Esophagus muscularis mucosa (tissue), 4 donors: ENCODE results near the gene ADAMTS3. TPM values are rescaled to one million over a fixed set of nuclear protein-coding genes. Genes with fewer than 3 reads are reported as not detected.

ENCODE experiments used
- DNase-seq: peaks from one replicate; pipeline ENCODE4 v3.0.0-alpha.2; 2017; ENCODE audit errors: extremely low spot score
- H3K27ac ChIP-seq, 4 donors: fragments of 200-600 bp; sonication (generic); replicated peaks in 1 of 4; 1 replicate in 3 of 4; 2 replicates in 1 of 4; pipeline ENCODE4 v1.5.1; 2016 to 2019; ENCODE audit warnings: mild to moderate bottlenecking in 1 of 4
- H3K27me3 ChIP-seq, 4 donors: fragments of 200-600 bp; sonication (generic); one replicate each; pipeline versions ENCODE4 v1.5.1 to v1.6.0; 2016 to 2019
- H3K36me3 ChIP-seq, 4 donors: fragments of 200-600 bp; sonication (generic); one replicate each; pipeline ENCODE4 v1.5.1; 2016 to 2019
- H3K4me1 ChIP-seq, 4 donors: fragments of 200-600 bp; sonication (generic); one replicate each; pipeline ENCODE4 v1.5.1; 2016 to 2019
- H3K4me3 ChIP-seq, 4 donors: fragments of 200-600 bp; sonication (generic); 1 replicate in 2 of 4; 2 replicates in 2 of 4; pipeline ENCODE4 v1.5.1; 2016 to 2019; ENCODE audit warnings: mild to moderate bottlenecking in 4 of 4, moderate library complexity in 1 of 4
- H3K9me3 ChIP-seq, 4 donors: fragments of 200-600 bp; sonication (generic); 1 replicate in 3 of 4; 2 replicates in 1 of 4; pipeline ENCODE4 v1.5.1; 2016 to 2019
- CTCF ChIP-seq, 3 experiments: fragments of 200-600 bp in 2 of 3; fragments of 450-650 bp in 1 of 3; sonication (generic) in 2 of 3; IDR thresholded peaks; one replicate each; pipeline ENCODE4 v1.5.1; 2017 to 2019; ENCODE audit warnings: antibody characterized with exemption in 3 of 3, mild to moderate bottlenecking in 2 of 3, moderate library complexity in 1 of 3
- EP300 ChIP-seq: sonication (generic); formaldehyde crosslinking; IDR thresholded peaks from one replicate; pipeline ENCODE4 v1.6.1; 2017; ENCODE audit warnings: antibody characterized with exemption
- POLR2A ChIP-seq: fragments of 450-650 bp; IDR thresholded peaks from one replicate; pipeline ENCODE4 v1.6.1; 2017; ENCODE audit warnings: antibody characterized with exemption, moderate library complexity, mild to moderate bottlenecking, low read depth
- POLR2AphosphoS5 ChIP-seq, 2 donors: sonication (generic); formaldehyde crosslinking; IDR thresholded peaks; one replicate each; pipeline ENCODE4 v1.6.1; 2017; ENCODE audit warnings: antibody characterized with exemption in 2 of 2
- WGBS: methylation state at CpG from one replicate; pipeline ENCODE4 v1.1.5; 2018; 5-methylcytosine and 5-hydroxymethylcytosine counted together
- intact Hi-C: fragments of 100-400 bp; cut with DNase I; formaldehyde crosslinking; loops from one replicate; pipeline ENCODE4 v1.15.1; 2023
- total RNA-seq, 4 donors: library from RNA; depleted of rRNA; stranded (reverse); fragments of >200 nt; gene quantifications; one replicate each; pipeline versions ENCODE4 v1.1.0 to v1.2.1, GENCODE V29; 2016

The ADAMTS3 gene
- total RNA-seq, 4 donors from 2014 or later: 1.1 to 2.5 (median 1.3) TPM

DNA sequence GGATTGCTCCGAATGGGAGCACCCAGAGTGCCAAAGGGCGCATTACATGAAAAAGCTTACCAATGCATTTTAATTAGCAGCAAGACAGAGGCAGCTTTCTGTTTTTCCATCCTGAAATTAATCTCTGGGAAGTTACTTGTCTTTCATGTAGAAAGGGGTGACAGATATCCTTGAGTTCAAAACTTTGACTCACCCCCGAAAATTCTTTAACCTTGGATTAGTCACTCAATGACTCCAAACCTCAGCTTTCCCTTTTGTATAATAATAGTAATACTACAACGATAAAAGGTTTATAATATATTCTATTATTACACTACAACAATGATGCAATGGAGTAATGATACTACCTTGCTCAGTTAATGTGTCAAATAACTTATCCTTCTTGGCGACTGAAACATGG, 126.3 kb downstream of the ADAMTS3 start:
- Histone ChIP-seq H3K4me1 (peaks cover 0 to 9% (median 0%) of the 10 kb centered on the region in 4 donors), H3K4me3 (no peak overlapping the region), H3K36me3 (no peaks in the 10 kb centered on the region), H3K27ac (no peak overlapping the region), H3K9me3 (no peaks in the 10 kb centered on the region), H3K27me3 (no peaks in the 10 kb centered on the region)
- no peak for DNase-seq
- WGBS: 93% methylated on average over 5 of the region's 5 CpGs
- intact Hi-C loops: no loop called here
- TF ChIP-seq CTCF (IDR thresholded peaks at IDR 0.05) (no peak), POLR2A (no peak), POLR2AphosphoS5 (IDR thresholded peaks at IDR 0.05) (no peak), EP300 (no peak)

DNA sequence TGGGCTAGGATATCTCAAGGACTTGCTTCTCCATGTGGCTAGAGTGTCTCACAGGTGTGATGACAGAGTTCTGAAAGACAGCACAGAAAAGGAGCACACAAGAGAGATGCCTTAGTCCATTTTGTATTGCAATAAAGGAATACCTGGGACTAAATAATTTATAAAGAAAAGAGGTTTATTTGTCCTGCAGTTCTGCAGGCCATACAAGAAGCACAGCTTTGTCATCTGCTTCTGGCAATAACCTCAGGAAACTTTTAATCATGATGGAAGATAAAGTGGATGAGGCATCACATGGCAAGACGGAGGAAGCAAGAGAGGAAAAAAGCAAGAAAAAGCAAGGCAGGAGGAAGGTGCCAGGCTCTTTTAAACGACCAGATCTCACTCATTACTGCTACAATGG, 126.9 kb downstream of the ADAMTS3 start:
- Histone ChIP-seq H3K27ac (no peak overlapping the region), H3K4me1 (peaks cover 0 to 9% (median 0%) of the 10 kb centered on the region in 4 donors), H3K4me3 (no peak overlapping the region), H3K36me3 (no peaks in the 10 kb centered on the region), H3K9me3 (no peaks in the 10 kb centered on the region), H3K27me3 (no peaks in the 10 kb centered on the region)
- no peak for DNase-seq
- TF ChIP-seq POLR2AphosphoS5 (IDR thresholded peaks at IDR 0.05) (no peak), POLR2A (no peak), EP300 (no peak), CTCF (IDR thresholded peaks at IDR 0.05) (no peak)
- intact Hi-C loops: no loop called here
- 80% methylated on average over 2 of the region's 2 CpGs for WGBS

DNA sequence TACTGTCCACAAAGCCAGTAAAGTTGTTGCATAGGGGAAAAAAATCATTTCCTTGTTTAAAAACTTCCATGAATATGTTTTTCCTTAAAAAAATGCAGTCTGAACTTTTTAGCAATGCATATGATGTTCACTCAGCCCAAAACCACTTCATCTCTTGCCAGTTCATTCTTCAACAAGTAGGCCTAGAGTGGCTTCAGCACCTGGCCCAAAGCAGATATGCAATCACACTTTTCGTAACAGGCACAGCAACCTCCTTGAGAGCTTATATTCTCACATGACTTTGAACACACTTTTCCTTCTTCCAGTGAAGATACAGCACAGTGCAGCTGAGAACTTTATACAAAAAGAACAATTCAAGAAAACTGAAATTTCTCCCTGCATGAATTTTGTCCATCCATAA, 128.6 kb downstream of the ADAMTS3 start:
- no peaks in the 10 kb centered on the region for H3K27me3 ChIP-seq
- no peaks in the 10 kb centered on the region for H3K36me3 ChIP-seq
- no peak overlapping the region for H3K27ac ChIP-seq
- no peak for TF ChIP-seq EP300
- TF ChIP-seq POLR2A: no peak
- TF ChIP-seq POLR2AphosphoS5 (IDR thresholded peaks at IDR 0.05): no peak
- TF ChIP-seq CTCF (IDR thresholded peaks at IDR 0.05): no peak
- intact Hi-C loops: no loop called here
- no peak for DNase-seq
- peaks cover 0 to 9% (median 0%) of the 10 kb centered on the region in 4 donors for H3K4me1 ChIP-seq
- H3K4me3 ChIP-seq: no peak overlapping the region
- H3K9me3 ChIP-seq: no peaks in the 10 kb centered on the region
- WGBS: 83% methylated on average over 1 of the region's 1 CpG

DNA sequence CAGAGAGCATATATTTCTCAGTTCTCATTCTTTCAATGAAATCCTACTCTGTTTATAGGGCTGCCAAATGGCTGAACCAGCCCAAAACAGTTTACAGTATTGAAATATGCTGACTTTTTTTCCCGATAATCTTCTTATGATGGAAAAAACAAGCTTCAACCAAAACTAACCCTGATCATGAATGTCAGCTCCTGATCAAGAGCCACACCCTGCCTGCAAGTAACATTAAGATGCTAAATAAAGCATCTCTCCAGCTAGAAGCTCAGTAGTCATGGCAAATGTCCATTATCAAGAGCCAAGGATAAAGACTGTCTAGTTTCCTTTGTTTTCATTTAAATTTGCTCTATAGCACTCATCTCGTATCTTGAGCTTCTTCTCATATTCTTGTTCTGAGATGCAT, 136.0 kb downstream of the ADAMTS3 start:
- TF ChIP-seq POLR2AphosphoS5 (IDR thresholded peaks at IDR 0.05) (no peak), CTCF (IDR thresholded peaks at IDR 0.05) (no peak), EP300 (no peak), POLR2A (no peak)
- intact Hi-C loops: no loop called here
- Histone ChIP-seq H3K4me3 (no peak overlapping the region), H3K27me3 (no peaks in the 10 kb centered on the region), H3K9me3 (no peaks in the 10 kb centered on the region), H3K27ac (no peak overlapping the region), H3K36me3 (no peaks in the 10 kb centered on the region), H3K4me1 (peaks cover 0 to 5% (median 0%) of the 10 kb centered on the region in 4 donors)
- 65% methylated on average over 2 of the region's 2 CpGs for WGBS
- DNase-seq: no peak

- WGBS: 88% methylated on average over 7 of the region's 7 CpGs
- TF ChIP-seq EP300 (no peak), POLR2AphosphoS5 (IDR thresholded peaks at IDR 0.05) (no peak), CTCF (IDR thresholded peaks at IDR 0.05) (no peak), POLR2A (no peak)
- no peak for DNase-seq
- intact Hi-C loops: no loop called here
- Histone ChIP-seq H3K4me1 (peaks cover 0 to 5% (median 0%) of the 10 kb centered on the region in 4 donors), H3K27ac (no peak overlapping the region), H3K9me3 (no peaks in the 10 kb centered on the region), H3K4me3 (no peak overlapping the region), H3K36me3 (no peaks in the 10 kb centered on the region), H3K27me3 (no peaks in the 10 kb centered on the region)
Observed at GRCh38 chr4:72432282-72432681, 136.7 kb downstream of the ADAMTS3 start.
